ENCODE results near the gene OGFR.

DNA sequence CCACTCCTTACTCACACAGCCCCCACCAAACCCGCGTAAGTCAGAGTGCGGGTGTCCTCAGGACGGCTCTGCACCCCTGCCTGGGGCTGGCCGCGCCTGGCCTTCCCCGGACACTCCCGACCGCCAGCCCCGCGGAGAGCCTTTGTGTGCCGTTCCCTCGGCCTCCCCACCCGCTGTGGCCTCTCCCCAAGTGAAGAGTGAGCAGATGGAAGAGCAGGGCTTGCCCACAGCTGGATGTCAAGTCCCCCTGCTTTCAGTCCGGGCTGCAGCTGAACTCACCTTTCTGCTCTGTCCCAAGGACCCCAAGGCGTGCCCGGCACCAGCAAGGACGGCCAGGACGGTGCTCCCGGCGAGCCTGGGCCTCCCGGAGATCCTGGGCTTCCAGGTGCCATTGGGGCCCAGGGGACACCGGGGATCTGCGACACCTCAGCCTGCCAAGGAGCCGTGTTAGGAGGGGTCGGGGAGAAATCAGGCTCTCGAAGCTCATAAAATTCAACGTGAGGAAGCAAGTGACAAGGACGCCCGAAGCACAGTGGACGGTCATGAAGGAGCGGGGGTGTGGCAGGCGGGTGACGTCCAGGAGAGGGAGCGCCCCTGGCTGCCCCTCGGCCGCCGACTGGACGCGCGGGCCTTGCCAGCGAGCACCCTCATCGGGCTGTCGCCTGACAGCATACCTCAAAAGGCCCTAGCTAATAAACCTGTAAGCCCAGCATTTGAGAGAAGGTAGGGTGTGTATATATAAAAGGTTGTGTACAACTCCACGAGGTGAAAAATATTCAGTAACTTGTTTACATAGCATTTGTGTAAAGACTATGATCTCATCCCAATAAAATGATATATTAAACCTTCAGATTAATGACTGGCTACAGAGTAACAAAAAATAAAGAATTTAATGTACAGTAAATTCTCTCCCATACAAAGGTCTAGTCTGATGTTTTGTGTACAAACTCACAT, 35.9 kb downstream of the OGFR start:
- TF ChIP-seq POLR2A (IDR thresholded peaks at IDR 0.05; ENCODE audit: low read depth, low read length) (no peak), POLR2AphosphoS5 (IDR thresholded peaks at IDR 0.05; ENCODE audit: low read depth, low read length) (no peak), TAF1 (IDR thresholded peaks at IDR 0.05; ENCODE audit: borderline replicate concordance, low read depth, low read length) (no peak)

Measured in GM12892 (cell line).